ENCODE results near the gene DHCR7. TPM values are rescaled to one million over a fixed set of nuclear protein-coding genes. Genes with fewer than 3 reads are reported as not detected.

DHCR7 gene
- total and polyA plus RNA-seq, 2 donors (not counting 1 experiment from before 2014, with no cell fraction given) = 90.8 to 148 TPM

DNA sequence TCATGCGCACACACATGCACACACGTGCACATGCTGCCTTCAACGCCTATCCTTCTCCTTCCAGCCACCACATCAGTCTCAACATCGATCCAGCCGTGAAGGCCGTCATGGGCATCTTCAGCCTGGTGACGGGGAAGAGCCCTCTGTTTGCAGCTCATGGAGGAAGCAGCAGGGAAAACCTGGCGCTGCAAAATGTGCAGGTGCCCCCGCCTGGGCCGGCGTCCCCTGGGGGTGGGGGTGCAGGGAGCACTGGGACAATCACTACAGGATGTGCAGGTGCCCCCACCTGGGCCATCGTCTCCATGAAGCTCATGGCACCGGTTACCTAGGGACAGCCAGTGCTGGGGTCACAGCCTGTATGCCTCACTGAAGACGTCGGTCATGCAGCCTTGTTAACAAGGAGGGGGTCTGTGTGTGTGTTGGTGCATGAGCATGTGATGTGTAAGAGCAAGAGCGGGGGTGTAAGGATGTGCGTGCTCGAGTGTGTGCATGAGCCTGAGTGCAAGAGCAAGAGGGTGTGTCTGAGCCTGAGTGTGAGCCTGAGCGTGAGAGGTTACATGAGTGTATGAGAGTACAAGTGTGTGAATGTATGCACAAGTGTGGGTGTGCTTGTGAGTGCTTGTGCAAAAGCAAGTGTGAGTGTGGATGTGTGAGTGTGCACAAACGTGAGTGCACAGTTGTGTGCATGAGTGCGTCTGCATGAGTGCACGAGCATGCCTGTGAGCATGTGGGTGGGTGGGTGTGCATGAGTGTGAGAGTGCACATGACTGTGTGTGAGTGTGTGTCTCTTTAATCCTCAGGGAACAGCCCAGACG is 36.3 kb upstream of the DHCR7 start:
- no peak overlapping the region for H3K27ac ChIP-seq (ENCODE audit: insufficient read depth, low read length)
- H3K79me2 ChIP-seq (ENCODE audit: control insufficient read depth, insufficient read depth, low read length) = no peaks in the 10 kb centered on the region
- DNase-seq (ENCODE audit: low read depth in 2 of 2) = no peak
- no peak overlapping the region for H2AFZ ChIP-seq (ENCODE audit: low read length)
- peaks cover 28% of the 10 kb centered on the region for H3K36me3 ChIP-seq (ENCODE audit: control insufficient read depth, insufficient read depth, low read length)
- no peaks in the 10 kb centered on the region for H3K27me3 ChIP-seq (ENCODE audit: control insufficient read depth, insufficient read depth, low read length)
- TF ChIP-seq, protein P1, sequence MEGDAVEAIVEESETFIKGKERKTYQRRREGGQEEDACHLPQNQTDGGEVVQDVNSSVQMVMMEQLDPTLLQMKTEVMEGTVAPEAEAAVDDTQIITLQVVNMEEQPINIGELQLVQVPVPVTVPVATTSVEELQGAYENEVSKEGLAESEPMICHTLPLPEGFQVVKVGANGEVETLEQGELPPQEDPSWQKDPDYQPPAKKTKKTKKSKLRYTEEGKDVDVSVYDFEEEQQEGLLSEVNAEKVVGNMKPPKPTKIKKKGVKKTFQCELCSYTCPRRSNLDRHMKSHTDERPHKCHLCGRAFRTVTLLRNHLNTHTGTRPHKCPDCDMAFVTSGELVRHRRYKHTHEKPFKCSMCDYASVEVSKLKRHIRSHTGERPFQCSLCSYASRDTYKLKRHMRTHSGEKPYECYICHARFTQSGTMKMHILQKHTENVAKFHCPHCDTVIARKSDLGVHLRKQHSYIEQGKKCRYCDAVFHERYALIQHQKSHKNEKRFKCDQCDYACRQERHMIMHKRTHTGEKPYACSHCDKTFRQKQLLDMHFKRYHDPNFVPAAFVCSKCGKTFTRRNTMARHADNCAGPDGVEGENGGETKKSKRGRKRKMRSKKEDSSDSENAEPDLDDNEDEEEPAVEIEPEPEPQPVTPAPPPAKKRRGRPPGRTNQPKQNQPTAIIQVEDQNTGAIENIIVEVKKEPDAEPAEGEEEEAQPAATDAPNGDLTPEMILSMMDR (conservative IDR thresholded peaks at IDR 0.05 in 1 of 2, IDR thresholded peaks at IDR 0.05 in 1 of 2; ENCODE audit: low read depth in 1 of 2, low read length in 2 of 2) = no peak
- TF ChIP-seq EZH2 (IDR thresholded peaks at IDR 0.05; ENCODE audit: low read length, missing control alignments) = no peak
- no peak overlapping the region for H3K4me2 ChIP-seq (ENCODE audit: extremely low read depth, insufficient read depth, low read length)
- no peaks in the 10 kb centered on the region for H3K9me3 ChIP-seq (ENCODE audit: control insufficient read depth, insufficient read depth, low read depth, low read length)
- no peaks in the 10 kb centered on the region for H4K20me1 ChIP-seq (ENCODE audit: control insufficient read depth, extremely low read depth, insufficient read depth, low read length)
- H3K4me3 ChIP-seq (replicated peaks in 1 of 4; ENCODE audit: control extremely low read depth in 1 of 4, insufficient read depth in 1 of 4, low read depth in 3 of 4, low read length in 4 of 4) = no peak overlapping the region
- H3K4me1 ChIP-seq (ENCODE audit: control insufficient read depth, extremely low read depth, insufficient read depth, low read length) = peaks cover 3% of the 10 kb centered on the region
- no peak overlapping the region for H3K9ac ChIP-seq (ENCODE audit: insufficient read depth, low read length)

DNA sequence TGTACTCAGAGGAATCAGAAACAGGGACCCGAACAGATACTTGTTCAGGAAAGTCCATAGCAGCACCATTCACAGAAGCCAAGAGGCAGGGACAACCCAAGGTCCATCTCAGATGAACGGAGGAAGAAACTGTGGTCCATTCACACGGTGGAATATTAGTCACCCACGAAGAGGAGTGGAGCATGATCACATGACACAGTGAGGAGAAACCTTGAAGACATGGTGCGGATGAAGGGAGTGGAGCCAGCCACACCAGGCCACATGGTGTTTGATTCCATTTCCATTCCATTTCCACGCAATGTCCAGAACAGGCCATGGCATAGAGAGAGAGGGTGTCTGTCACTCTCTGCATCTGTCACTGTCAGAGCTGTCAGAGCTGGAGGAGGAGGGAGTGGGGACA is 35.5 kb upstream of the DHCR7 start:
- no peak overlapping the region for H3K27ac ChIP-seq (ENCODE audit: insufficient read depth, low read length)
- H3K4me2 ChIP-seq (ENCODE audit: extremely low read depth, insufficient read depth, low read length) = no peak overlapping the region
- no peak overlapping the region for H3K9ac ChIP-seq (ENCODE audit: insufficient read depth, low read length)
- H3K4me1 ChIP-seq (ENCODE audit: control insufficient read depth, extremely low read depth, insufficient read depth, low read length) = peaks cover 1% of the 10 kb centered on the region
- no peaks in the 10 kb centered on the region for H3K79me2 ChIP-seq (ENCODE audit: control insufficient read depth, insufficient read depth, low read length)
- H3K27me3 ChIP-seq (ENCODE audit: control insufficient read depth, insufficient read depth, low read length) = no peaks in the 10 kb centered on the region
- no peak overlapping the region for H2AFZ ChIP-seq (ENCODE audit: low read length)
- no peaks in the 10 kb centered on the region for H3K9me3 ChIP-seq (ENCODE audit: control insufficient read depth, insufficient read depth, low read depth, low read length)
- TF ChIP-seq, protein P1 (conservative IDR thresholded peaks at IDR 0.05 in 1 of 2, IDR thresholded peaks at IDR 0.05 in 1 of 2; ENCODE audit: low read depth in 1 of 2, low read length in 2 of 2) = no peak
- no peak for TF ChIP-seq EZH2 (IDR thresholded peaks at IDR 0.05; ENCODE audit: low read length, missing control alignments)
- peaks cover 28% of the 10 kb centered on the region for H3K36me3 ChIP-seq (ENCODE audit: control insufficient read depth, insufficient read depth, low read length)
- no peak overlapping the region for H3K4me3 ChIP-seq (replicated peaks in 1 of 4; ENCODE audit: control extremely low read depth in 1 of 4, insufficient read depth in 1 of 4, low read depth in 3 of 4, low read length in 4 of 4)
- DNase-seq (ENCODE audit: low read depth in 2 of 2) = no peak
- no peaks in the 10 kb centered on the region for H4K20me1 ChIP-seq (ENCODE audit: control insufficient read depth, extremely low read depth, insufficient read depth, low read length)

GRCh38 chr11:71482746-71483364 is 34.7 kb upstream of the DHCR7 start:
- H3K27ac ChIP-seq (ENCODE audit: insufficient read depth, low read length) = no peak overlapping the region
- DNase-seq (ENCODE audit: low read depth in 2 of 2) = no peak
- H3K9ac ChIP-seq (ENCODE audit: insufficient read depth, low read length) = no peak overlapping the region
- H2AFZ ChIP-seq (ENCODE audit: low read length) = no peak overlapping the region
- TF ChIP-seq, protein P1 (conservative IDR thresholded peaks at IDR 0.05 in 1 of 2, IDR thresholded peaks at IDR 0.05 in 1 of 2; ENCODE audit: low read depth in 1 of 2, low read length in 2 of 2) = no peak
- no peak for TF ChIP-seq EZH2 (IDR thresholded peaks at IDR 0.05; ENCODE audit: low read length, missing control alignments)
- H3K4me2 ChIP-seq (ENCODE audit: extremely low read depth, insufficient read depth, low read length) = no peak overlapping the region
- H3K9me3 ChIP-seq (ENCODE audit: control insufficient read depth, insufficient read depth, low read depth, low read length) = no peaks in the 10 kb centered on the region
- H3K27me3 ChIP-seq (ENCODE audit: control insufficient read depth, insufficient read depth, low read length) = no peaks in the 10 kb centered on the region
- peaks cover 32% of the 10 kb centered on the region for H3K36me3 ChIP-seq (ENCODE audit: control insufficient read depth, insufficient read depth, low read length)
- H3K4me1 ChIP-seq (ENCODE audit: control insufficient read depth, extremely low read depth, insufficient read depth, low read length) = no peaks in the 10 kb centered on the region
- H3K79me2 ChIP-seq (ENCODE audit: control insufficient read depth, insufficient read depth, low read length) = no peaks in the 10 kb centered on the region
- H4K20me1 ChIP-seq (ENCODE audit: control insufficient read depth, extremely low read depth, insufficient read depth, low read length) = no peaks in the 10 kb centered on the region
- H3K4me3 ChIP-seq (replicated peaks in 1 of 4; ENCODE audit: control extremely low read depth in 1 of 4, insufficient read depth in 1 of 4, low read depth in 3 of 4, low read length in 4 of 4) = no peak overlapping the region

All from fibroblast of lung (primary cell).